Upper lobe of left lung (tissue), 6 donors: ENCODE results near the gene KDM2A. TPM values are rescaled to one million over a fixed set of nuclear protein-coding genes. Genes with fewer than 3 reads are reported as not detected.
A peak's percentile ranks its signal among the peaks of the same experiment; 100 is the strongest.

Experiments used
- ATAC-seq, 2 donors: fragments of 200-7000 bp; cut with Tn5 transposase; one replicate each; pipeline ENCODE4 v1.9.1; 2022; ENCODE audit warnings: mild to moderate bottlenecking in 2 of 2, moderate library complexity in 2 of 2; ENCODE audit not compliant: low FRiP score in 2 of 2
- DNase-seq, 2 donors: peaks; one replicate each; pipeline ENCODE4 v3.0.0-alpha.2; 2019 to 2020
- H3K27ac ChIP-seq, 4 donors: fragments of 200-600 bp; sonication (generic); one replicate each; pipeline ENCODE4 v1.5.1; 2016 to 2019
- H3K27me3 ChIP-seq, 4 donors: fragments of 200-600 bp; sonication (generic); one replicate each; pipeline ENCODE4 v1.5.1; 2017 to 2019
- H3K36me3 ChIP-seq, 4 donors: fragments of 200-600 bp; sonication (generic); one replicate each; pipeline ENCODE4 v1.5.1; 2016 to 2019
- H3K4me1 ChIP-seq, 4 donors: fragments of 200-600 bp; sonication (generic); one replicate each; pipeline ENCODE4 v1.5.1; 2018 to 2019
- H3K4me3 ChIP-seq, 4 donors: fragments of 200-600 bp; sonication (generic); one replicate each; pipeline ENCODE4 v1.5.1; 2017 to 2019; ENCODE audit warnings: mild to moderate bottlenecking in 2 of 4, moderate library complexity in 1 of 4
- H3K9me3 ChIP-seq, 4 donors: fragments of 200-600 bp; sonication (generic); one replicate each; pipeline ENCODE4 v1.5.1; 2018 to 2019
- CTCF ChIP-seq, 6 experiments: fragments of 450-650 bp in 4 of 6; fragments of 200-600 bp in 2 of 6; sonication (generic) in 2 of 6; IDR thresholded peaks; one replicate each; pipeline ENCODE4 v1.5.1; 2016 to 2019; ENCODE audit warnings: antibody characterized with exemption in 6 of 6
- EP300 ChIP-seq, 4 donors: sonication (generic); formaldehyde crosslinking; IDR thresholded peaks; one replicate each; pipeline ENCODE4 v1.5.1; 2017; ENCODE audit warnings: antibody characterized with exemption in 4 of 4, control low read depth in 2 of 4
- POLR2A ChIP-seq, 4 donors: fragments of 450-650 bp; IDR thresholded peaks; one replicate each; pipeline ENCODE4 v1.5.1; 2016 to 2017; ENCODE audit warnings: antibody characterized with exemption in 4 of 4, mild to moderate bottlenecking in 2 of 4
- POLR2AphosphoS5 ChIP-seq, 2 donors: sonication (generic); formaldehyde crosslinking; IDR thresholded peaks; one replicate each; pipeline ENCODE4 v1.5.1; 2017; ENCODE audit warnings: antibody characterized with exemption in 2 of 2
- WGBS, 2 donors: methylation state at CpG; one replicate each; pipeline ENCODE4 v1.1.5; 2017 to 2018; 5-methylcytosine and 5-hydroxymethylcytosine counted together
- total RNA-seq, 6 donors: library from RNA; depleted of rRNA in 4 of 6; stranded (reverse); fragments of >200 nt in 4 of 6; gene quantifications; one replicate each; pipeline versions ENCODE4 v1.1.0 to v1.2.1, GENCODE V29; 2016 to 2021
- donor health status: DM: no; HTN: no; CAD: no; lungs with moderate emphysema.
- donor health status: DM: no; HTN: yes; CAD: no; lungs with severe emphysema.

The KDM2A gene
- total RNA-seq, 6 donors from 2014 or later: 63.1 to 229 (median 74.0) TPM

DNA sequence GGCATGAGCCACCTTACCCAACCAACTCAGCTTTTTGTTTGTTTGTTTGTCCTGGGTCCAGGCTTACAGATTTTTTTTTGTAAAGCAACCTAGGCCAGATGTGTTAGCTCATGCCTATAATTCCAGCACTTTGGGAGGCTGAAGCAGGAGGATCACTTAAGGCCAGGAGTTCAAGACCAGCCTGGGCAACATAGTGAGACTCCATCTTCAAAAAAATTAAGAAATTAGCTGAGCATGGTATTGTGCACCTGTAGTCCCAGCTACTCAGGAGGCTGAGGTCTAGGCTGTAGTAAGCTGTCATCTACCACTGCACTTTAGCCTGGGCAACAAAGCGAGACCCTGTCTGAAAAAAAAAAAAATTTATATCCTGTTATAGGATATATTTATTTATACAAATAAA is 118.5 kb downstream of the KDM2A start:
- no peak overlapping the region for H3K4me3 ChIP-seq
- DNase-seq (no peak), ATAC-seq (no peak)
- H3K27me3 ChIP-seq: no peaks in the 10 kb centered on the region
- 94 to 96% methylated on average over 1 of the region's 1 CpG for WGBS, 2 donors
- no peak overlapping the region for H3K27ac ChIP-seq
- peaks cover 0 to 10% (median 3%) of the 10 kb centered on the region in 4 donors for H3K36me3 ChIP-seq
- H3K4me1 ChIP-seq: peaks cover 26 to 36% (median 32%) of the 10 kb centered on the region in 4 donors
- no peaks in the 10 kb centered on the region for H3K9me3 ChIP-seq
- TF ChIP-seq POLR2A (IDR thresholded peaks at IDR 0.05) (no peak), POLR2AphosphoS5 (IDR thresholded peaks at IDR 0.05) (no peak), CTCF (IDR thresholded peaks at IDR 0.05) (no peak), EP300 (IDR thresholded peaks at IDR 0.05) (no peak)

DNA sequence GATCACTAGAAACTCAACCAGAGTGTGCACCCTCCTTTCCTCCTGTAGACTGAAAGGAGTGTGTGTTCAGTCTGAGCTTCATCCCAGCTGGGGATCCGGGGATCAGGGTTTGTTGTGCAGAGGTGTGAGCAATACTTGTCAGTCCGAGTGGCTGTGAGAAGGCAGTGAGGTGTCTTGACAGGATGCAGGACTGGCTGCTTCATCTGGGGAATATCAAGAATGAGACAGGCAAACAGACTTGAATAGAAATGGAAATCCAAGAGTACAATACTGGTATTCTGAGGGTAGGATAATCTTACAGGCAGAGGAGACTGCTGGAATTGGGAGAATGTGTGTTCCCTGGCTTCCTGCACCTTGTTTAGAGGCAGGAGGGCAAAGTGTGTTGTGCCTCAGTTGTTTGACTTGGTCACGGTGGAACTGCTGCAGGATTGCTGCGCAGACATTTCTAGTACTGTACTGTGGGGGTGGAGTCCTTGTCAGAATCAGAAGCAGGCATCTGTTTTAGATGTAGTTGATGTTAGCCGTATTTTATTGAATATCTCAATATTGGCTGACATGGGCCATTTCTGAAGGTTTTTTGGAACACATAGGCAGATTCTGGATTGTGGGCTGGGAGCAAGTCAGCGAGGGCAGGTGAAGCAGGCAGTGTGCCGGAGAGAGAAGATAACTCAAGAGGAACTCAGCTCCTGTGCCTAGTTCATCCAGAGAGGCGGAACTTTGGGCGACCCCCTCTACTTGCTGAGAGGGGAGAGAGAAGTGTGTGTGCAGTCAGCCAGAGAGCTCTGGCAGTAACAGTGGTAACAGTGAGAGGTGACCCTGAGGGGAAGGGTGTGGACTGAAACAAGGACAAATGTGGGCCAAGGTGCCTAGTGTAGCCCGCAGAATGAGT is 120.1 kb downstream of the KDM2A start:
- peaks cover 37 to 45% (median 38%) of the 10 kb centered on the region in 4 donors for H3K4me1 ChIP-seq
- peaks cover 3 to 15% (median 8%) of the 10 kb centered on the region in 4 donors for H3K36me3 ChIP-seq
- 20 to 21% methylated on average over 10 of the region's 10 CpGs for WGBS, 2 donors
- H3K9me3 ChIP-seq: no peaks in the 10 kb centered on the region
- ATAC-seq: no peak
- H3K27me3 ChIP-seq: no peaks in the 10 kb centered on the region
- peak overlapping the region; percentile 88 to 96 (median 91) for H3K27ac ChIP-seq
- no peak for DNase-seq
- TF ChIP-seq POLR2AphosphoS5 (IDR thresholded peaks at IDR 0.05) (no peak), CTCF (IDR thresholded peaks at IDR 0.05) (no peak), POLR2A (IDR thresholded peaks at IDR 0.05) (no peak), EP300 (IDR thresholded peaks at IDR 0.05) (no peak)
- H3K4me3 ChIP-seq: peak overlapping the region in 2 of 4 donors; percentile 68 to 76

DNA sequence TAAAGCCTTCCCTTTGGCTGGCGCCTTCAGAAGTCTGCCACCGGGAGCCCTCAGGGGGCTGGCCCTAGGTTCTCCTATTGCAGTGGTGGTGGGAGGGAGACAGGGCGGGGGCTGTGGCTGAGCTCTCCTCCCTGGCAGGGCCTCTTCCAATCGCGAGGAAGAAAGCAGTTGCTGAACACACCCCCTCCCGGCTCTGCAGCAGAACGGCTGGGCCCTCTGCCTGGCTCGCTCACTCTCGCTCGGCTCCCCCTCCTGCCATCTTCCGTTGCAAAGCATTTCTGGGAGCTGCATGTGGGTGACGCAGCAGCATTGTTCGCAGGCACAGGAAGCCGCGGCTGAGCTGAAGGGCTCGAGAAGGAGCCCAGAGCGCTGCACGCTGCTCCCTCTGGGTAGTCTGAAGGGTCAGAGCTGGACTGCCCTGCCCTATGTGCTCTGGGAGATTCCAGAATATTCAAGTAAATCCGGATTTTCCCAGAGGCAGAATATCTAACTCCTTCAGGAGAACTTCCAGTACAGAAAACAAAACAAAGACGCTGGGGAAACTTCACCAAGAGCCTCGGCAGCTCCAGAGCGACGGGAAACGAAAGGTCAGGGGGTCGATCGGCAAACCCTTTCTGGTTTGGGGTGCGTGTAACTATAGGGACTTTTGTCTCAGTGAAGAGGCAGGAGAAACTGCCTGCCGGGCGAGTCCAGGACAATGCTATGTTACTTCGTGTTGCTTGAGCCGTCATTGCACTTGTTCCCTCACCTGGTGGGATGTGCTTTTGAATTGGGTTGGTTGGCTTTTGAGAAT is 120.9 kb downstream of the KDM2A start:
- no peaks in the 10 kb centered on the region for H3K27me3 ChIP-seq
- DNase-seq: peak; percentile 92 to 99
- WGBS, 2 donors: 0% methylated on average over 10 to 31 of the region's 31 CpGs
- peak overlapping the region; percentile 88 to 96 (median 91) for H3K27ac ChIP-seq
- peak; percentile 99 to 100 for ATAC-seq
- H3K9me3 ChIP-seq: no peaks in the 10 kb centered on the region
- TF ChIP-seq POLR2A (IDR thresholded peaks at IDR 0.05): peak in 3 of 4 donors; percentile 83 to 92 (median 84)
- peak; percentile 98 to 99 for TF ChIP-seq POLR2AphosphoS5 (IDR thresholded peaks at IDR 0.05)
- peak in 4 of 6 experiments; percentile 28 to 46 (median 32) for TF ChIP-seq CTCF (IDR thresholded peaks at IDR 0.05)
- peak in 1 of 4 donors; percentile 62 for TF ChIP-seq EP300 (IDR thresholded peaks at IDR 0.05)
- H3K36me3 ChIP-seq: peaks cover 5 to 23% (median 12%) of the 10 kb centered on the region in 4 donors
- peak overlapping the region; percentile 48 to 76 (median 66) for H3K4me3 ChIP-seq
- H3K4me1 ChIP-seq: peaks cover 37 to 46% (median 41%) of the 10 kb centered on the region in 4 donors

GRCh38 chr11:67240576-67241389 is 121.7 kb downstream of the KDM2A start:
- Histone ChIP-seq H3K4me1 (peaks cover 37 to 46% (median 41%) of the 10 kb centered on the region in 4 donors), H3K4me3 (peak overlapping the region; percentile 48 to 76 (median 66)), H3K9me3 (no peaks in the 10 kb centered on the region), H3K36me3 (peaks cover 13 to 31% (median 19%) of the 10 kb centered on the region in 4 donors), H3K27ac (peak overlapping the region; percentile 88 to 96 (median 91)), H3K27me3 (no peaks in the 10 kb centered on the region)
- DNase-seq (peak in 1 of 2 donors; percentile 75), ATAC-seq (peak; percentile 59 to 79)
- TF ChIP-seq POLR2AphosphoS5 (IDR thresholded peaks at IDR 0.05) (peak; percentile 38 to 57), CTCF (IDR thresholded peaks at IDR 0.05) (no peak), EP300 (IDR thresholded peaks at IDR 0.05) (no peak), POLR2A (IDR thresholded peaks at IDR 0.05) (peak in 1 of 4 donors; percentile 36)
- whole genome bisulfite sequencing, 2 donors: 1 to 2% methylated on average over 16 of the region's 16 CpGs
